ENCODE measurements around the gene EPS8L2. TPM values are rescaled to one million over a fixed set of nuclear protein-coding genes. Genes with fewer than 3 reads are reported as not detected.
"Not testable (repeated sequence)": the region's sequence is repeated elsewhere in the genome, so short reads cannot be mapped to it uniquely, and the experiment has no call there.

Gene EPS8L2
- total RNA-seq, 1 donor: 47.9 TPM

GRCh38 chr11:688681-689080 is 17.4 kb upstream of the EPS8L2 start:
- no peak overlapping the region for H3K4me3 ChIP-seq (ENCODE audit: low read depth, low read length)
- TF ChIP-seq CTCF (IDR thresholded peaks at IDR 0.05; ENCODE audit: insufficient read depth, low read length): no peak
- DNase-seq (ENCODE audit: low read depth): no peak

- no peak for DNase-seq (ENCODE audit: low read depth)
- TF ChIP-seq CTCF (IDR thresholded peaks at IDR 0.05; ENCODE audit: insufficient read depth, low read length): no peak
Observed at GRCh38 chr11:689625-690024, 16.4 kb upstream of the EPS8L2 start.

GRCh38 chr11:690244-690643 is 15.8 kb upstream of the EPS8L2 start:
- DNase-seq (ENCODE audit: low read depth); H3K4me3 ChIP-seq (ENCODE audit: low read depth, low read length): not testable (repeated sequence)

More at GRCh38 chr11:689625-690024, 16.4 kb upstream of the EPS8L2 start:
- H3K4me3 ChIP-seq (ENCODE audit: low read depth, low read length): no peak overlapping the region

- no peak overlapping the region for H3K4me3 ChIP-seq (ENCODE audit: low read depth, low read length)
- TF ChIP-seq CTCF (IDR thresholded peaks at IDR 0.05; ENCODE audit: insufficient read depth, low read length): no peak
- DNase-seq (ENCODE audit: low read depth): no peak
Observed at GRCh38 chr11:690738-691633, 15.0 kb upstream of the EPS8L2 start.

- no peak for TF ChIP-seq CTCF (IDR thresholded peaks at IDR 0.05; ENCODE audit: insufficient read depth, low read length)
- no peak for DNase-seq (ENCODE audit: low read depth)
- H3K4me3 ChIP-seq (ENCODE audit: low read depth, low read length): no peak overlapping the region
Observed at GRCh38 chr11:691710-692590, 14.1 kb upstream of the EPS8L2 start.

- H3K4me3 ChIP-seq (ENCODE audit: low read depth, low read length): no peak overlapping the region
- TF ChIP-seq CTCF (IDR thresholded peaks at IDR 0.05; ENCODE audit: insufficient read depth, low read length): no peak
- peak; percentile 20 for DNase-seq (ENCODE audit: low read depth)
Observed at GRCh38 chr11:692824-693414, 13.1 kb upstream of the EPS8L2 start.

All from fibroblast of the aortic adventitia (primary cell).